Stimulated activated CD4-positive, alpha-beta T cell treated with anti-CD3 and anti-CD28 coated beads, TNF-alpha, amount 100 ng/mL, for 4 hours (primary cell): ENCODE measurements around the gene PLS3.
"Not testable (repeated sequence)": the region's sequence is repeated elsewhere in the genome, so short reads cannot be mapped to it uniquely, and the experiment has no call there.

Experiments used
- DNase-seq, 3 experiments: peaks; one replicate each; pipeline ENCODE4 v3.0.0-alpha.2; 2020; ENCODE audit warnings: low read depth in 3 of 3

The PLS3 gene

GRCh38 chrX:115560978-115561604 is at the start of gene PLS3:
TSS of gene PLS3 (plus strand) at chrX:115561174. CDS start at chrX:115610251, 49,077 bp downstream.
- no peak for DNase-seq

- DNase-seq, result no peak
These were observed 42.9 kb upstream of the PLS3 start for GRCh38 chrX:115518113-115518512.

- no peak for DNase-seq
These were observed 39.2 kb upstream of the PLS3 start for GRCh38 chrX:115521741-115522140.

GRCh38 chrX:115522952-115523351 is 38.0 kb upstream of the PLS3 start:
- no peak for DNase-seq

- DNase-seq, result no peak
These were observed 35.5 kb upstream of the PLS3 start for GRCh38 chrX:115525486-115525885.

GRCh38 chrX:115531818-115532403 is 29.1 kb upstream of the PLS3 start:
- no peak for DNase-seq

GRCh38 chrX:115533485-115533884 is 27.5 kb upstream of the PLS3 start:
- no peak for DNase-seq

- DNase-seq, result no peak
These were observed 26.6 kb upstream of the PLS3 start for GRCh38 chrX:115534383-115534782.

- no peak for DNase-seq
These were observed 25.6 kb upstream of the PLS3 start for GRCh38 chrX:115535421-115535820.

GRCh38 chrX:115535844-115536243 is 25.1 kb upstream of the PLS3 start:
- DNase-seq, result no peak

- DNase-seq, result no peak
These were observed 21.1 kb upstream of the PLS3 start for GRCh38 chrX:115539841-115540240.

- DNase-seq, result not testable (repeated sequence)
These were observed 19.9 kb upstream of the PLS3 start for GRCh38 chrX:115541045-115541444.

- no peak for DNase-seq
These were observed 13.5 kb upstream of the PLS3 start for GRCh38 chrX:115547448-115547847.

GRCh38 chrX:115549008-115549407 is 12.0 kb upstream of the PLS3 start:
- no peak for DNase-seq

GRCh38 chrX:115553171-115553570 is 7.8 kb upstream of the PLS3 start:
- no peak for DNase-seq

- no peak for DNase-seq
These were observed 1.3 kb upstream of the PLS3 start for GRCh38 chrX:115559672-115560071.

GRCh38 chrX:115560211-115560977 is 580 bp upstream of the PLS3 start:
- no peak for DNase-seq

- DNase-seq, result no peak
These were observed 868 bp downstream of the PLS3 start for GRCh38 chrX:115561605-115562479.

GRCh38 chrX:115562480-115562847 is 1.5 kb downstream of the PLS3 start:
- no peak for DNase-seq

- no peak for DNase-seq
These were observed 2.7 kb downstream of the PLS3 start for GRCh38 chrX:115563633-115564162.

GRCh38 chrX:115564243-115564642 is 3.3 kb downstream of the PLS3 start:
- no peak for DNase-seq

GRCh38 chrX:115565888-115566287 is 4.9 kb downstream of the PLS3 start:
- DNase-seq, result no peak
